Ecto neural progenitor cell (in vitro differentiated cells): ENCODE measurements around the gene QSOX1.
A peak's percentile ranks its signal among the peaks of the same experiment; 100 is the strongest.

ENCODE experiments used
- DNase-seq: peaks from one replicate; pipeline ENCODE4 v3.0.0-alpha.2; 2018; ENCODE audit warnings: low spot score

The QSOX1 gene

GRCh38 chr1:180145446-180145845 lies 9.2 kb upstream of the QSOX1 start:
- DNase-seq, result no peak

DNA sequence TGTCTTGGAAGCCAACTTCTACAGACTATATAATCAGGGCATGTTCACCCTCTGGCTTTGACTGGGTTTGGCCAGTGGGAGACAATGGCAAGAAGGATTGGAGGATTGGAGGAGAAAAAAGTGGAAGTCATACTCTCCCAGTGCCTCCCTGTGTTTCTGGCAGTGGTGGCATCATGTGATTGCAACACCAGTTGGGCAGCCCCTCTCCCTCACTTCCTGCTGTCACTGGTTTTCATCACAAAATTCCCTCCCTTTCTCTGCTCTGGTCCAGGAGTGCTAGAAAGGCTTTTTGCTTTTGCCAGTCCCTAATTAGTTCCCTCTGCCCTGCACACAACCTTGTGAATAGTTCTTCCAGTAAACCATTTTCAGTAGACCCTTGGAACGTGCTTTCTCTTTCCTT lies 3.7 kb upstream of the QSOX1 start:
- DNase-seq, result peak; percentile 14

- no peak for DNase-seq
Observed at GRCh38 chr1:180151508-180151907, 3.2 kb upstream of the QSOX1 start.

- peak; percentile 16 for DNase-seq
Observed at GRCh38 chr1:180152588-180152987, 2.1 kb upstream of the QSOX1 start.

DNA sequence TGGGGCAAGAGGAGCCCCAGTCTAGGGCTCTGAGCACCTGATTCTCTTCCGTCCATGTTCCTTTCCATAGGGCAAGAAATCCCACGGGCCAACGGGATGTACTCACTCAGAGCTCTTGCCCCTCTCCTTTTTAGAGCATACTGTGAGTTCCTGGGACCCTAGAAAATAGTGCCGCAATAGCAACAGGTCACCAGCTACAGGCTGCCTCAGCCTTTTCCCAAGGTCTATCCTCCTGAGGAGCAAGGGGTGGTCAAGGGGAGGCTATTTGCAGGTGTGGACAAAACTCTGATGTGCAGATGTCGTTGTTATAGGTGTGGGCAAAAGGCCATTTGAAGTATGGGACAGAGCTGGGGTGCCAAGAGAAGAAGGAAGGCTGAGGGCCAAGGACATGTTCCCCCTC lies 1.6 kb upstream of the QSOX1 start:
- DNase-seq, result peak; percentile 32

DNA sequence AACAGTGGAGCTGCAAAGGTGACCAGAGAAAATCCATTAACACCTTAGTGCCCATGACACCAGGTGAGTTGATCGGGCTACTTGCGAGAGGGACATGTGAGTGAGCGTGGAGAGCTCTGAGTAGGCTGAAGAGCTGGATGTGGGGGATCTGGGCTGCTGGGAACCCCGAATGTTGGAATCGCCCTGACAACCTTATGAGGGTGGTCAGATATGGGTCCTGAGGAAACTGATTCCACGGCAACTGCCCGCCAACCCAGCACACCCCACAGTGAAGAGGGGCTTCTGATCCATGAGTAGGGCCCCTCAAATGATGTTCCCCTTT lies 705 bp upstream of the QSOX1 start:
- no peak for DNase-seq

GRCh38 chr1:180155182-180155682 lies 563 bp downstream of the QSOX1 start:
- DNase-seq, result no peak

GRCh38 chr1:180156201-180156600 lies 1.5 kb downstream of the QSOX1 start:
- peak; percentile 16 for DNase-seq

DNA sequence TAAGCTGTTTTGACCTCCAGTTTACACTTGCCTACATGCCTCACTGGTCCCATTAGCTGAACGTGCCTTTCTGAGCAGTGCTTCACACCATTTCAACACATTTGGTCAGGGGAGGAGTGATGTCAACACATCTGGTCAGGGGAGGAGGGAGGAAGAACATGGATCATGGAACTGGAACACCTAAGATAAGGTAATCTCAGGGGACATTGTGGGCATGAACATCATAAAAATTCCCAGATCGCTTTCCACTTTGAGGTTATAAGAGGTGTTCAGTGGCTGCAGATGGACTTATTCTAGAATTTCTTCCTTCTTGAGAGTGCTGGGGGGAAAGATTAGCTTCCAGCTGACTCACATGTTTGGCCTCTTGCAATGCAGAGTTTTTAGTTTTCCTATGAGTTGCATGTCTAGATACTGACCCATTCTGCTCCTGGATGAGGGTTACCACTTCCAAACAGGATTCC lies 2.0 kb downstream of the QSOX1 start:
- DNase-seq, result peak; percentile 24

DNA sequence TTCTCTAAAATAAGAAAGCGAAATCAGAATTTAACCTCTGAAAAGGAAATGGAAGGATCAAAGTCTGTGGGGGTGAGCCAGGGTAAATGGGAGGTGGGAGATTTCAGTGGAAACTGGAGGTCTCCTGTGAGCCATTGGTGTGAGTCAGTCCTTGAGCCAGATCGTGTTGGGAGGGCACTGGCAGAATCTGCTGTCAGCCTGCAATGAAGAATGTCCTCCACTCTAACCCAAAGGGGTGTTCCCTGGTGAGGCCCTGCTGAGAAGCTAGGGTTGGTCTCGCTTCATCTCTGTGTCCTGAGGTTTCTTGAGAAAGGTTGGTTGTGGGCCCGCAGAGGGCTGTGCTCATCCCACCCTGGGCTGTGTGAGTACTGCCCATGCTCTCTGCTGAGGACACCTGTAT lies 2.4 kb downstream of the QSOX1 start:
- DNase-seq, result peak; percentile 37

- peak; percentile 11 for DNase-seq
Observed at GRCh38 chr1:180157576-180158057, 2.9 kb downstream of the QSOX1 start.

GRCh38 chr1:180158149-180159147 lies 3.8 kb downstream of the QSOX1 start:
- DNase-seq, result peak; percentile 26

GRCh38 chr1:180160357-180160756 lies 5.7 kb downstream of the QSOX1 start:
- peak; percentile 6 for DNase-seq

DNA sequence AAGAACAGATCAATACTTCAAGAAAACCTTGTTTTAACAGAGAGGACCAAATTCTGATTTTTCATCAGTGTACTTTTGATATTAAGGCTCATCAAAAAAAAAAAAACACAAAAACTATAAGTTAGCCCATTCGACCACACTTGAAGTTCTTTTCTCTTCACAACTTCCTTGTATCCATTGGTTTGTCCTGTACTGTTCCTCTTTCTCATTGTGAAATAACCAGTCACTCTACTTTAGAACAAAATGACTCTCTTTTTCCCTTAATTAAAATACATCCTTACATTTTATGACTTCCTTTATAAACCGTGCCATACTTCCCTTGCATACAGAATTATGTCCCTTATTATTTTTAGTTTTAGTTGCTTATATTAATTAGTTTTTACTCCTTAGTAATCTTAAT lies 8.4 kb downstream of the QSOX1 start:
- DNase-seq, result no peak

DNA sequence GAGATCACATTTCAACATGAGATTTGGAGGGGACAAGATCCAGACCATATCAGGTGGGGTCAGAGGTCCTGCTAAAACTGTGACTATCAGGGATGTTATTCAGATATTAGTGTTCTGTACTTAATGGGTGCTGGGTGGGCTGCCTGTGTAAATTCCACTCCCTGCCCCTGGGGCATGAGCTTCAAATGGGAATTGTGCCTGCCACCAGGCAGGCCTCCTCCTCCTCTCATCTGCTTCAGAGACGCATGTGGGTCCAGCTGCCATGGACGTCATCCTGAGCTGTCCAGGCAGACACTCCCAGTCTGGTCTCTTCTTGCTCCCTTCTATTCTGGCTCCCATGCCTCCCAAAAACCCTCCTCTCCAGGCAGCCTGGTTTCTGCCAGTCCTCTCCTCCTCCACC lies 10.4 kb downstream of the QSOX1 start:
- DNase-seq, result no peak

DNA sequence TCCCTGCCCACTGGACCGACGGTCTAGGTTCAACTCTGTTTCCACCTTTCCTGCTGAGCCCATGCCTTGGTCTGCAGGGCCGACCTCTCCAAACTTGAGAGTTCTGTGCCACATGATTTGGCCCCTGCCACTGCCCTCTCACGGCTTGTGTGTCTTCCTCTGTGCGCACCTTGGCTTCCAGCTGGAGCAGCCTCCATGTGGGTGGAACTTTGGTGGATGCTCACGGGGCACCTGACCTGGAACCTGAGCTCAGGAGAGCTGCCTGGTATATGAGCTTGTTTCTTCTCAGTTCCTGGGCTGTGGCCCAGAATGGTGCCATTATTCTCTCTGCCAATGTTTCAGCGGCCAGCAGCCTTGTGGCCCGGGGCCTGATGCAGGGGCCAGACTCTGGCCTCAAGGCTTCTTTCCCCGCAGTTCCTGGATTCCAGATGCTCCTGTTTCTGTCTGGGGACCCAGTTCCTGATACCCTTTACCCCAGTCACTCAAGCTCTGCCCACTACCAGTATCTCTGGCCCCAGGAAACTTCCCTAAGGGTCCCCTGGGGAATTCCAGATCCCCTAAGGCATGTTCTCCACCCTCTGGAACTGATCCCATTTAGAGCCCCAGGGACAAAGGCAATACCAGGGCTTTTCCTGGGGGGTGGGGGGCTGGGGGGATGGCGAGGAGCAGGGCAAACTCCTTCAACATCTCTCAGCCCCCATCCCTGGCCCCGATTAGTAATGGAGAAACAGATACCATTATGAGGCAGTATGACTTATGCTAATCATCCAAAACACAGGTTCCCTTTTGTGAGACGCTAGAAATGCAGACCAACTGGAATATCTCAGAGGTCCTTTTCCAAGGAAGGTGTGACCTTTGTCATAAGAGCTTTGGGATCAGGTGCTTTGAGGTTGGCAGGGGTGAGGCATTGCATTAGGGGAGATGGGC lies 11.1 kb downstream of the QSOX1 start:
- DNase-seq, result no peak

GRCh38 chr1:180166436-180166800 lies 11.7 kb downstream of the QSOX1 start:
- no peak for DNase-seq

- DNase-seq, result no peak
Observed at GRCh38 chr1:180167021-180167701, 12.5 kb downstream of the QSOX1 start.

GRCh38 chr1:180167721-180168467 lies 13.2 kb downstream of the QSOX1 start:
- no peak for DNase-seq

DNA sequence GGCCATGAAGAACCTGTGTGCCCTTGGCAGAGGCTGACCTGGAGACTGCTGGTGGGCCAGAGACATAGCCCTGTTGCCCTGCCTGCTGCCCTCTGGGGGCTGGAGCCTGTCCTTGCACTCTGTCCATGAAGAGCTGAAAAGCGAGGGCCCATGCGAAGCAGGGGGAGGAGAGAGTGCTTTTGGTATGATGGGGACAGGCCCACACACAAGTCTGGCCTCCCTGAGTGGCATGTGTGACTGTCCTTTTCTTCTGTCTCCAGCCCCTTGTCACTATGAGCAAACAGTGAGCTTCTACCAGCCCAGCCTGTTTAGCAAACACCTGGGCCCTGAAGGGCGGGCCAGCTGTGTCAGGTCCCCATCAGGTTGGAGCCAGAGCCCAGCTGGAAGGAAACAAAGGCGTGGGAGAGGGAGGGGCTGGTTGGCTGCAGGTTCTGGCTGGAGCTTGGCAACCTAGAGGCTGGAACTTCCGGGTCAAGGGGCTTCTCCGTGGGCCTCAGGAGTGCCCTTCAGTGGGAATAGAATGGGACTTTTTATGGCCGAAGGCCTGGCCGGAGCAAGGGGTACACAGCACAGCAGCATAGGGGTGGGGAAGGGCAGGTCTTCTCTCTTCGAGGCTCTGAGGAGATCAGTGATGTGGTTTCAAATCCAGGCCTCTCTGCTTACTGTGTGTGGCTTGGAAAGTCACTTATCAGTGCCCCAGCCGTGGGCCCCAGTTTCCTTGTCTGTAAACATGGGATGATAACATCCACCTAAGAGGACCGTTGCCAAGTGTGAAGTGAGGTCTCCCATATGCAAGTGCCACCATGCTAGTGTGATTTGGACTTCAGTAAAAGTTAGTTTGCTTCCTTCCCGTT lies 14.3 kb downstream of the QSOX1 start:
- peak; percentile 76 for DNase-seq
